K562 (cell line): ENCODE results near the gene HRC. TPM values are rescaled to one million over a fixed set of nuclear protein-coding genes. Genes with fewer than 3 reads are reported as not detected.

Source experiments
- BMI1 ChIP-seq: fragments of 150-350 bp; IDR thresholded peaks from 2 replicates; pipeline ENCODE4 v1.6.1; 2014; ENCODE audit warnings: low read length
- CEBPG ChIP-seq, 3 experiments: fragments of 200-800 bp in 1 of 3; sonication (Bioruptor generic) in 1 of 3; sonication (generic) in 1 of 3; formaldehyde crosslinking in 1 of 3; IDR thresholded peaks in 2 of 3; conservative IDR thresholded peaks in 1 of 3; 2 replicates each; pipeline versions ENCODE4 v1.6.1 to v1.8.0; 2016 to 2022; ENCODE audit warnings: missing compliant biosample characterization in 2 of 3, missing genetic modification characterization in 2 of 3, mild to moderate bottlenecking in 1 of 3, missing genetic modification reagents in 1 of 3
- CXXC5 ChIP-seq: fragments of 250-450 bp; sonication (Bioruptor Pico); IDR thresholded peaks from 2 replicates; pipeline ENCODE4 v1.8.0; 2022; ENCODE audit warnings: inconsistent platforms, mild to moderate bottlenecking, moderate library complexity
- ERF ChIP-seq: fragments of 450-650 bp; formaldehyde crosslinking; IDR thresholded peaks from 2 replicates; pipeline ENCODE4 v1.4.0; 2020; ENCODE audit warnings: mild to moderate bottlenecking, mixed read lengths
- FOXK1 ChIP-seq: sonication (generic); formaldehyde crosslinking; IDR thresholded peaks from 2 replicates; pipeline ENCODE4 v1.8.0; 2022; ENCODE audit warnings: missing genetic modification reagents, mild to moderate bottlenecking, borderline replicate concordance
- HDAC1 ChIP-seq, 2 experiments: fragments of 450-650 bp; IDR thresholded peaks; 2 replicates each; pipeline ENCODE4 v1.6.1; 2016 to 2017; ENCODE audit warnings: inconsistent platforms in 1 of 2, mild to moderate bottlenecking in 1 of 2, moderate library complexity in 1 of 2
- ID3 ChIP-seq, 2 experiments: fragments of 250-450 bp in 1 of 2; fragments of 450-650 bp in 1 of 2; sonication (Bioruptor Pico) in 1 of 2; IDR thresholded peaks; 2 replicates each; pipeline versions ENCODE4 v1.6.1 to v1.8.0; 2016 to 2021; ENCODE audit warnings: mild to moderate bottlenecking in 2 of 2, moderate library complexity in 2 of 2, missing compliant biosample characterization in 1 of 2, missing genetic modification characterization in 1 of 2
- L3MBTL2 ChIP-seq: fragments of 450-650 bp; IDR thresholded peaks from 2 replicates; pipeline ENCODE4 v1.6.1; 2016; ENCODE audit warnings: mild to moderate bottlenecking, moderate library complexity
- NR4A1 ChIP-seq, 2 experiments: fragments of 250-450 bp in 1 of 2; fragments of 450-650 bp in 1 of 2; sonication (Bioruptor Pico) in 1 of 2; IDR thresholded peaks; 2 replicates each; pipeline versions ENCODE4 v1.4.0 to v1.6.1; 2016 to 2020; ENCODE audit warnings: mild to moderate bottlenecking in 2 of 2, missing compliant biosample characterization in 1 of 2, missing genetic modification characterization in 1 of 2, moderate library complexity in 1 of 2
- POLR2A ChIP-seq: fragments of 450-650 bp; conservative IDR thresholded peaks from 2 replicates; pipeline ENCODE4 v1.6.1; 2016
- POLR2G ChIP-seq: fragments of 200-400 bp; formaldehyde crosslinking; IDR thresholded peaks from 2 replicates; pipeline ENCODE4 v1.6.1; 2017; ENCODE audit warnings: low read depth, mild to moderate bottlenecking, antibody characterized with exemption, low read length, moderate library complexity
- RFX5 ChIP-seq: IDR thresholded peaks from 2 replicates; pipeline ENCODE4 v1.6.1; 2011; ENCODE audit warnings: low read depth, mild to moderate bottlenecking, improper control_type of control experiment, low read length
- SMAD3 ChIP-seq: fragments of 450-650 bp; formaldehyde crosslinking; conservative IDR thresholded peaks from 2 replicates; pipeline ENCODE4 v1.4.0; 2020; ENCODE audit warnings: mild to moderate bottlenecking
- SP1 ChIP-seq: sonication (generic); formaldehyde crosslinking; IDR thresholded peaks from 2 replicates; pipeline ENCODE4 v1.8.1; 2022; ENCODE audit warnings: mild to moderate bottlenecking, missing genetic modification reagents
- TAF15 ChIP-seq: fragments of 200-400 bp; formaldehyde crosslinking; IDR thresholded peaks from 2 replicates; pipeline ENCODE4 v1.6.1; 2017; ENCODE audit warnings: mild to moderate bottlenecking, low read depth, low read length, moderate library complexity
- THRAP3 ChIP-seq: fragments of 450-650 bp; IDR thresholded peaks from 2 replicates; pipeline ENCODE4 v1.6.1; 2016; ENCODE audit warnings: mild to moderate bottlenecking, inconsistent platforms, borderline replicate concordance
- VEZF1 ChIP-seq: fragments of 200-800 bp; sonication (Bioruptor generic); IDR thresholded peaks from 2 replicates; pipeline ENCODE4 v1.6.1; 2017; ENCODE audit warnings: missing genetic modification characterization, missing compliant biosample characterization
- WHSC1 ChIP-seq: IDR thresholded peaks from one replicate; pipeline ENCODE4 v1.6.1; 2012; ENCODE audit warnings: low read length, control low read depth, inconsistent platforms
- XRCC5 ChIP-seq: fragments of 200-400 bp; formaldehyde crosslinking; IDR thresholded peaks from 2 replicates; pipeline ENCODE4 v1.6.1; 2017; ENCODE audit warnings: low read depth, mild to moderate bottlenecking, low read length
- ZNF253 ChIP-seq: fragments of 250-450 bp; sonication (Bioruptor Pico); conservative IDR thresholded peaks from 2 replicates; pipeline ENCODE4 v1.6.1; 2021; ENCODE audit warnings: mild to moderate bottlenecking
- ZNF3 ChIP-seq: fragments of 250-450 bp; sonication (Bioruptor Pico); IDR thresholded peaks from 2 replicates; pipeline ENCODE4 v1.5.0; 2021; ENCODE audit warnings: mild to moderate bottlenecking, moderate library complexity
- ZNF764 ChIP-seq: fragments of 250-450 bp; sonication (Bioruptor Pico); IDR thresholded peaks from 2 replicates; pipeline ENCODE4 v1.4.0; 2020; ENCODE audit warnings: low read depth, mild to moderate bottlenecking, moderate library complexity
- ZNF830 ChIP-seq: fragments of 250-450 bp; sonication (Bioruptor Pico); IDR thresholded peaks from 2 replicates; pipeline ENCODE4 v1.5.0; 2021; ENCODE audit warnings: mild to moderate bottlenecking
- polyA plus RNA-seq, 8 experiments: library from polyadenylated mRNA; depleted of rRNA in 4 of 8; stranded (reverse) in 5 of 8; unstranded in 3 of 8; fragments of >200 nt; fragmentation: Nextera tagmentation in 2 of 8; fragmentation: Illumina TruSeq in 1 of 8; extraction: Ambion mirVana in 2 of 8; extraction: Trizol in 1 of 8; gene quantifications; 2 replicates each; pipeline versions ENCODE4 v1.2.1 to v1.2.3, GENCODE V29; 2011 to 2014; ENCODE audit warnings: inconsistent platforms in 1 of 8, missing spikeins in 1 of 8
- total RNA-seq, 7 experiments: library from RNA; depleted of rRNA in 6 of 7; stranded (reverse); fragments of >200 nt in 6 of 7; fragmentation: Illumina TruSeq in 2 of 7; extraction: Trizol in 2 of 7; gene quantifications; 2 replicates each; pipeline versions ENCODE4 v1.2.1 to v1.2.3, GENCODE V29; 2011 to 2021; ENCODE audit warnings: low replicate concordance in 1 of 7
- TF ChIP-seq, protein P1 (sequence below): fragments of 450-650 bp; IDR thresholded peaks from 2 replicates; pipeline ENCODE4 v1.6.1; 2017; ENCODE audit warnings: mild to moderate bottlenecking, moderate library complexity
- TF ChIP-seq, protein P2 (sequence below), 3 experiments: IDR thresholded peaks in 2 of 3; conservative IDR thresholded peaks in 1 of 3; 2 replicates each; pipeline ENCODE4 v1.5.1; 2011 to 2012; ENCODE audit warnings: low read length in 3 of 3, mild to moderate bottlenecking in 3 of 3, control low read depth in 2 of 3, improper control_type of control experiment in 1 of 3, inconsistent platforms in 1 of 3, low read depth in 1 of 3, mixed read lengths in 1 of 3, moderate library complexity in 1 of 3; ENCODE audit not compliant: insufficient read depth in 2 of 3

Gene HRC
- total and polyA plus RNA-seq, 9 of the 15 experiments (the other 6 are each of a cell fraction or from before 2014, with no cell fraction given) = 0.66 to 18.7 (median 13.1) TPM

DNA sequence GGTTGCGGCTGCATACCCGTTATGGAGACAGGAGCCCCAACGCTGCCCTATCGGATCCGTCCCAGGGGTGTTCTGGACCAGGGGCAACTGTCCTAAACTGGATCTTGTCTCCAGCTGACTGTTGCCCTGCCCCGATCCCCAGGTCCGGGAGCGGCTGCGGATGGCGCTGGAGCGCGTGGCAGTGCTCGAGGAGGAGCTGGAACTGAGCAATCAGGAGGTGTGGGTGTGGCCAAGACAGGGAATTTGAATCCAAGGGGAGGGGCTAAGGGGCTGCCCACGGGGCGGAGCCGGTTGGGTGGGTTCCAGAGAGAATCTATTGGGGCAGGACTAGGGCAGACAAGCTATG, 26.0 kb downstream of the HRC start (continued):
- TF ChIP-seq ID3 (CRISPR knock-in tag; IDR thresholded peaks at IDR 0.05) (no peak), ID3 (tag; IDR thresholded peaks at IDR 0.05) (no peak), ZNF3 (CRISPR knock-in tag) (no peak), SMAD3 (no peak), ZNF253 (CRISPR knock-in tag) (no peak), WHSC1 (no peak), L3MBTL2 (peak; percentile 79), ERF (0 out of 2 replicates have a peak, but pooled peaks have one; percentile 20), TAF15 (no peak), ZNF830 (CRISPR knock-in tag) (no peak), NR4A1 (CRISPR knock-in tag; IDR thresholded peaks at IDR 0.05) (no peak), NR4A1 (tag; IDR thresholded peaks at IDR 0.05) (no peak), BMI1 (no peak), POLR2A (peak; percentile 76), ZNF764 (no peak), SP1 (peak; percentile 69; the same call in 1 of the 2 replicates), FOXK1 (CRISPR knock-in tag) (peak; percentile 66; the same call in 1 of the 2 replicates), HDAC1 (IDR thresholded peaks at IDR 0.05) (peak in 1 of 2 experiments; percentile 71; a peak in 1 of 4 replicates), XRCC5 (0 out of 2 replicates have a peak, but pooled peaks have one; percentile 10), RFX5 (no peak), POLR2G (peak; percentile 79), CXXC5 (peak; percentile 28; the same call in 1 of the 2 replicates), VEZF1 (CRISPR knock-in tag) (peak; percentile 37; the same call in 1 of the 2 replicates), CEBPG (CRISPR knock-in tag; IDR thresholded peaks at IDR 0.05) (0 out of 2 replicates have a peak, but pooled peaks have one; percentile 24), CEBPG (tag; conservative IDR thresholded peaks at IDR 0.05 in 1 of 2, IDR thresholded peaks at IDR 0.05 in 1 of 2) (no peak), THRAP3 (no peak)
- TF ChIP-seq, protein P1, sequence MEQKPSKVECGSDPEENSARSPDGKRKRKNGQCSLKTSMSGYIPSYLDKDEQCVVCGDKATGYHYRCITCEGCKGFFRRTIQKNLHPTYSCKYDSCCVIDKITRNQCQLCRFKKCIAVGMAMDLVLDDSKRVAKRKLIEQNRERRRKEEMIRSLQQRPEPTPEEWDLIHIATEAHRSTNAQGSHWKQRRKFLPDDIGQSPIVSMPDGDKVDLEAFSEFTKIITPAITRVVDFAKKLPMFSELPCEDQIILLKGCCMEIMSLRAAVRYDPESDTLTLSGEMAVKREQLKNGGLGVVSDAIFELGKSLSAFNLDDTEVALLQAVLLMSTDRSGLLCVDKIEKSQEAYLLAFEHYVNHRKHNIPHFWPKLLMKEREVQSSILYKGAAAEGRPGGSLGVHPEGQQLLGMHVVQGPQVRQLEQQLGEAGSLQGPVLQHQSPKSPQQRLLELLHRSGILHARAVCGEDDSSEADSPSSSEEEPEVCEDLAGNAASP = no peak
- TF ChIP-seq, protein P2, sequence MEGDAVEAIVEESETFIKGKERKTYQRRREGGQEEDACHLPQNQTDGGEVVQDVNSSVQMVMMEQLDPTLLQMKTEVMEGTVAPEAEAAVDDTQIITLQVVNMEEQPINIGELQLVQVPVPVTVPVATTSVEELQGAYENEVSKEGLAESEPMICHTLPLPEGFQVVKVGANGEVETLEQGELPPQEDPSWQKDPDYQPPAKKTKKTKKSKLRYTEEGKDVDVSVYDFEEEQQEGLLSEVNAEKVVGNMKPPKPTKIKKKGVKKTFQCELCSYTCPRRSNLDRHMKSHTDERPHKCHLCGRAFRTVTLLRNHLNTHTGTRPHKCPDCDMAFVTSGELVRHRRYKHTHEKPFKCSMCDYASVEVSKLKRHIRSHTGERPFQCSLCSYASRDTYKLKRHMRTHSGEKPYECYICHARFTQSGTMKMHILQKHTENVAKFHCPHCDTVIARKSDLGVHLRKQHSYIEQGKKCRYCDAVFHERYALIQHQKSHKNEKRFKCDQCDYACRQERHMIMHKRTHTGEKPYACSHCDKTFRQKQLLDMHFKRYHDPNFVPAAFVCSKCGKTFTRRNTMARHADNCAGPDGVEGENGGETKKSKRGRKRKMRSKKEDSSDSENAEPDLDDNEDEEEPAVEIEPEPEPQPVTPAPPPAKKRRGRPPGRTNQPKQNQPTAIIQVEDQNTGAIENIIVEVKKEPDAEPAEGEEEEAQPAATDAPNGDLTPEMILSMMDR (IDR thresholded peaks at IDR 0.05 in 2 of 3, conservative IDR thresholded peaks at IDR 0.05 in 1 of 3; ENCODE audit: insufficient read depth in 2 of 3, low read depth in 1 of 3, low read length in 3 of 3) = no peak
